ENCODE data around the gene DTX4. TPM values are rescaled to one million over a fixed set of nuclear protein-coding genes. Genes with fewer than 3 reads are reported as not detected.
A peak's percentile ranks its signal among the peaks of the same experiment; 100 is the strongest.

DTX4 gene
- total RNA-seq, 1 donor from 2014 or later, result 139 TPM

- peak within 1 kb of the TSS; percentile 50 for H3K4me3 Mint-ChIP-seq
These were observed 41.1 kb downstream of the DTX4 start, which contains the start of gene MPEG1 for GRCh38 chr11:59212744-59213631. Gene MPEG1, minus strand, starts transcription at chr11:59212927. Its CDS starts 62 bp downstream, at chr11:59212865.

GRCh38 chr11:59214141-59214893, 42.4 kb downstream of the DTX4 start:
- Mint-ChIP-seq H3K27ac (ENCODE audit: unreplicated experiment) (no peak overlapping the region), H3K4me1 (peaks cover 3% of the 10 kb centered on the region), H3K36me3 (ENCODE audit: low read depth) (peaks cover 18% of the 10 kb centered on the region), H3K4me3 (no peak overlapping the region), H3K9me3 (peaks cover 2% of the 10 kb centered on the region), H3K27me3 (ENCODE audit: low read depth) (no peaks in the 10 kb centered on the region)
- DNase-seq (ENCODE audit: low read depth, low spot score), result no peak
- TF ChIP-seq CTCF (conservative IDR thresholded peaks at IDR 0.05), result no peak

More at GRCh38 chr11:59212744-59213631, 41.1 kb downstream of the DTX4 start, which contains the start of gene MPEG1:
- no peak for DNase-seq (ENCODE audit: low read depth, low spot score)
- peaks cover 2% of the 10 kb centered on the region for H3K9me3 Mint-ChIP-seq
- no peak within 1 kb of the TSS for H3K27ac Mint-ChIP-seq (ENCODE audit: unreplicated experiment)
- H3K4me1 Mint-ChIP-seq, result peaks cover 5% of the 10 kb centered on the region
- no peaks in the 10 kb centered on the region for H3K27me3 Mint-ChIP-seq (ENCODE audit: low read depth)
- H3K36me3 Mint-ChIP-seq (ENCODE audit: low read depth), result peaks cover 18% of the 10 kb centered on the region
- no peak for TF ChIP-seq CTCF (conservative IDR thresholded peaks at IDR 0.05)

GRCh38 chr11:59216641-59217564, 45.0 kb downstream of the DTX4 start:
- no peak overlapping the region for H3K27ac Mint-ChIP-seq (ENCODE audit: unreplicated experiment)
- no peaks in the 10 kb centered on the region for H3K27me3 Mint-ChIP-seq (ENCODE audit: low read depth)
- peaks cover 2% of the 10 kb centered on the region for H3K9me3 Mint-ChIP-seq
- no peak for DNase-seq (ENCODE audit: low read depth, low spot score)
- H3K4me1 Mint-ChIP-seq, result no peaks in the 10 kb centered on the region
- H3K36me3 Mint-ChIP-seq (ENCODE audit: low read depth), result peaks cover 2% of the 10 kb centered on the region
- TF ChIP-seq CTCF (conservative IDR thresholded peaks at IDR 0.05), result no peak
- H3K4me3 Mint-ChIP-seq, result no peak overlapping the region

- H3K9me3 Mint-ChIP-seq, result no peaks in the 10 kb centered on the region
- no peaks in the 10 kb centered on the region for H3K36me3 Mint-ChIP-seq (ENCODE audit: low read depth)
- no peak overlapping the region for H3K4me3 Mint-ChIP-seq
- DNase-seq (ENCODE audit: low read depth, low spot score), result no peak
- H3K4me1 Mint-ChIP-seq, result no peaks in the 10 kb centered on the region
- no peak overlapping the region for H3K27ac Mint-ChIP-seq (ENCODE audit: unreplicated experiment)
- no peak for TF ChIP-seq CTCF (conservative IDR thresholded peaks at IDR 0.05)
- H3K27me3 Mint-ChIP-seq (ENCODE audit: low read depth), result no peaks in the 10 kb centered on the region
These were observed 46.4 kb downstream of the DTX4 start for GRCh38 chr11:59218319-59218718.

- Mint-ChIP-seq H3K36me3 (ENCODE audit: low read depth) (no peaks in the 10 kb centered on the region), H3K27ac (ENCODE audit: unreplicated experiment) (no peak overlapping the region), H3K4me1 (no peaks in the 10 kb centered on the region), H3K27me3 (ENCODE audit: low read depth) (no peaks in the 10 kb centered on the region), H3K4me3 (no peak overlapping the region), H3K9me3 (no peaks in the 10 kb centered on the region)
- no peak for TF ChIP-seq CTCF (conservative IDR thresholded peaks at IDR 0.05)
- DNase-seq (ENCODE audit: low read depth, low spot score), result no peak
These were observed 47.0 kb downstream of the DTX4 start for GRCh38 chr11:59218893-59219292.
